Loucy (cell line): Measurements from ENCODE around the gene POLR2J.
"Not testable (repeated sequence)": the region's sequence is repeated elsewhere in the genome, so short reads cannot be mapped to it uniquely, and the experiment has no call there.

ENCODE experiments used
- H2AFZ ChIP-seq: fragments of 200-600 bp; sonication (generic); 2 replicates; pipeline ENCODE4 v1.6.0; 2016; ENCODE audit warnings: antibody characterized with exemption, mild to moderate bottlenecking, low read length, moderate library complexity
- H3F3A ChIP-seq: fragments of 200-600 bp; 2 replicates; pipeline ENCODE4 v1.6.0; 2016; ENCODE audit warnings: antibody characterized with exemption, low read depth, mild to moderate bottlenecking
- H3K27me3 ChIP-seq: fragments of 200-600 bp; sonication (generic); 2 replicates; pipeline ENCODE4 v1.6.1; 2014; ENCODE audit warnings: low read length, mild to moderate bottlenecking; ENCODE audit not compliant: insufficient read depth, poor library complexity, severe bottlenecking
- H3K36me3 ChIP-seq: fragments of 200-600 bp; sonication (generic); 2 replicates; pipeline ENCODE4 v1.6.1; 2016; ENCODE audit warnings: low read length; ENCODE audit not compliant: insufficient read depth
- H3K4me1 ChIP-seq: fragments of 200-600 bp; sonication (generic); 2 replicates; pipeline ENCODE4 v1.5.1; 2014; ENCODE audit warnings: low read length, mild to moderate bottlenecking; ENCODE audit not compliant: insufficient read depth, poor library complexity, severe bottlenecking
- H3K4me2 ChIP-seq: fragments of 200-600 bp; sonication (generic); 2 replicates; pipeline ENCODE4 v1.6.0; 2014; ENCODE audit warnings: antibody characterized with exemption, low read length, low read depth, mild to moderate bottlenecking; ENCODE audit not compliant: poor library complexity, severe bottlenecking
- H3K4me3 ChIP-seq: fragments of 200-600 bp; sonication (generic); 2 replicates; pipeline ENCODE4 v1.5.1; 2014; ENCODE audit warnings: low read length, mild to moderate bottlenecking, mixed read lengths; ENCODE audit not compliant: poor library complexity, severe bottlenecking
- H3K79me2 ChIP-seq: fragments of 200-600 bp; sonication (generic); 2 replicates; pipeline ENCODE4 v1.6.1; 2014; ENCODE audit warnings: low read length; ENCODE audit not compliant: insufficient read depth
- H3K9ac ChIP-seq: fragments of 200-600 bp; sonication (generic); 2 replicates; pipeline ENCODE4 v1.6.0; 2014; ENCODE audit warnings: mild to moderate bottlenecking, low read depth, low read length, moderate library complexity; ENCODE audit not compliant: poor library complexity, severe bottlenecking
- H3K9me2 ChIP-seq: fragments of 200-600 bp; sonication (generic); replicated peaks from 2 replicates; pipeline ENCODE4 v1.6.1; 2016; ENCODE audit warnings: low read depth, low read length, mixed read lengths
- H3K9me3 ChIP-seq: fragments of 200-600 bp; sonication (generic); 2 replicates; pipeline ENCODE4 v1.6.1; 2014; ENCODE audit warnings: mild to moderate bottlenecking, antibody characterized with exemption, low read length, low read depth; ENCODE audit not compliant: insufficient read depth
- H4K20me1 ChIP-seq: fragments of 200-600 bp; sonication (generic); 2 replicates; pipeline ENCODE4 v1.6.0; 2014; ENCODE audit warnings: antibody characterized with exemption, low read length, mild to moderate bottlenecking; ENCODE audit not compliant: insufficient read depth, poor library complexity, severe bottlenecking
- CTCF ChIP-seq: fragments of 200-600 bp; sonication (generic); conservative IDR thresholded peaks from 2 replicates; pipeline ENCODE4 v1.5.1; 2014; ENCODE audit warnings: mild to moderate bottlenecking, antibody characterized with exemption, low read length
- EZH2phosphoT487 ChIP-seq: fragments of 200-600 bp; IDR thresholded peaks from 2 replicates; pipeline ENCODE4 v1.6.1; 2018; ENCODE audit warnings: antibody characterized with exemption, mild to moderate bottlenecking, moderate library complexity, borderline replicate concordance

Gene POLR2J

GRCh38 chr7:102455596-102455995 lies 23.1 kb downstream of the POLR2J start:
- H3K4me2 ChIP-seq: no peak overlapping the region
- no peak overlapping the region for H3K9ac ChIP-seq
- no peaks in the 10 kb centered on the region for H4K20me1 ChIP-seq
- no peaks in the 10 kb centered on the region for H3K9me2 ChIP-seq
- no peak overlapping the region for H3K4me3 ChIP-seq
- TF ChIP-seq EZH2phosphoT487: no peak
- TF ChIP-seq CTCF: no peak
- H3K36me3 ChIP-seq: peaks cover 11% of the 10 kb centered on the region; the same call in 1 of the 2 replicates
- H3K27me3 ChIP-seq: no peaks in the 10 kb centered on the region
- no peaks in the 10 kb centered on the region for H3K9me3 ChIP-seq
- no peak overlapping the region for H2AFZ ChIP-seq
- no peaks in the 10 kb centered on the region for H3F3A ChIP-seq
- H3K4me1 ChIP-seq: no peaks in the 10 kb centered on the region
- H3K79me2 ChIP-seq: no peaks in the 10 kb centered on the region

GRCh38 chr7:102454932-102455331 lies 23.8 kb downstream of the POLR2J start:
- not testable (repeated sequence) for H3K79me2 ChIP-seq, H3K4me1 ChIP-seq, H2AFZ ChIP-seq, H3K9ac ChIP-seq, H3K4me3 ChIP-seq, H3K27me3 ChIP-seq, H3F3A ChIP-seq, H3K9me2 ChIP-seq, H3K4me2 ChIP-seq, H3K9me3 ChIP-seq, H4K20me1 ChIP-seq
- H3K36me3 ChIP-seq: peaks cover 11% of the 10 kb centered on the region; the same call in 1 of the 2 replicates

- Histone ChIP-seq H2AFZ (no peak overlapping the region), H3K36me3 (peaks cover 11% of the 10 kb centered on the region; the same call in 1 of the 2 replicates), H3K4me2 (no peak overlapping the region), H3K9ac (no peak overlapping the region), H3K27me3 (no peaks in the 10 kb centered on the region), H3K4me3 (no peak overlapping the region), H3F3A (no peaks in the 10 kb centered on the region), H3K79me2 (no peaks in the 10 kb centered on the region), H4K20me1 (no peaks in the 10 kb centered on the region), H3K9me2 (no peaks in the 10 kb centered on the region), H3K9me3 (no peaks in the 10 kb centered on the region), H3K4me1 (no peaks in the 10 kb centered on the region)
- TF ChIP-seq CTCF (no peak), EZH2phosphoT487 (no peak)
These were observed 24.3 kb downstream of the POLR2J start for GRCh38 chr7:102454468-102454867.

- no peak overlapping the region for H3K9ac ChIP-seq
- H2AFZ ChIP-seq: no peak overlapping the region
- no peaks in the 10 kb centered on the region for H3K9me3 ChIP-seq
- H3K27me3 ChIP-seq: no peaks in the 10 kb centered on the region
- H3K9me2 ChIP-seq: no peaks in the 10 kb centered on the region
- TF ChIP-seq EZH2phosphoT487: no peak
- no peak for TF ChIP-seq CTCF
- H3K4me2 ChIP-seq: no peak overlapping the region
- H3K4me1 ChIP-seq: no peaks in the 10 kb centered on the region
- peaks cover 11% of the 10 kb centered on the region; the same call in 1 of the 2 replicates for H3K36me3 ChIP-seq
- no peaks in the 10 kb centered on the region for H3K79me2 ChIP-seq
- H3K4me3 ChIP-seq: no peak overlapping the region
- no peaks in the 10 kb centered on the region for H3F3A ChIP-seq
- no peaks in the 10 kb centered on the region for H4K20me1 ChIP-seq
These were observed 25.4 kb downstream of the POLR2J start for GRCh38 chr7:102453319-102453718.
